ENCODE results near the gene NEK10. TPM values are rescaled to one million over a fixed set of nuclear protein-coding genes. Genes with fewer than 3 reads are reported as not detected.

NEK10 gene
- total and polyA plus RNA-seq, 2 of the 13 experiments (the other 11 are each of a cell fraction or from before 2014, with no cell fraction given), result 2.8 to 14.2 TPM

DNA sequence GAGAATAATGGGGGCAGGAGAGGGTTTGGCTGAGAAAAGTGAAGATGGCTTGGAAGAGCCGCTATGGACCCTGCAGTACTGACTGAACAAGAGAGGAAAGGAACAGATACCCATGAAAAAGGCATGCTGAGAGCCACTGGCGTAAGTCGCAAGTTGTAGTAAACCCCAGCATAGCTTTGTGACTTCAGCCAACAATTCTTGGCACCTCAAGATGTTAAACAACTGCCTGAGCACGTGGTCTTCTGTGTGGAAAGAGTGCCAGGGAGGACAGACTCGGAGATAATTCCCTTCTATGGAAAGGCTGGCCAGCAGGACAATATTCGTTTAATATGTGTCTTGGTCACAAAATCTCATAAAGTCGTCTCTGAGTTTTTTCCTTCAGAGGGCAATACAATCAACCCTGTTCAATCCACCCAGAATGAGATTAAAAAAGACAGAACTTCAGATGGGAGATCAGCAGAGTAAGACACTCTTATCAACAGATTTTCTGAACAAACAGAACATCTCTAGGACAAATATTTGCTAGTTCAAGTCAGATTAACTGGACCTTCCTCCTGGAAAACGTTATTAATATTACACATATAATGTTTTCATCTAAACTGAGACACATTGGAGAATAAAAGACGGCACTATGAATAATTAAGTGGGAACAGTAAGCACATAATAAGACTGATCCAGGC, 49.2 kb downstream of the NEK10 start (continued):
- TF ChIP-seq PRMT3 (CRISPR knock-in tag; IDR thresholded peaks at IDR 0.05; ENCODE audit: borderline replicate concordance, low read depth) (no peak), ZBTB44 (CRISPR knock-in tag; IDR thresholded peaks at IDR 0.05) (no peak), ZNF780A (CRISPR knock-in tag; IDR thresholded peaks at IDR 0.05) (no peak), SP5 (CRISPR knock-in tag; IDR thresholded peaks at IDR 0.05; ENCODE audit: borderline replicate concordance, low read depth) (no peak), ATF1 (CRISPR knock-in tag; IDR thresholded peaks at IDR 0.05) (no peak)

DNA sequence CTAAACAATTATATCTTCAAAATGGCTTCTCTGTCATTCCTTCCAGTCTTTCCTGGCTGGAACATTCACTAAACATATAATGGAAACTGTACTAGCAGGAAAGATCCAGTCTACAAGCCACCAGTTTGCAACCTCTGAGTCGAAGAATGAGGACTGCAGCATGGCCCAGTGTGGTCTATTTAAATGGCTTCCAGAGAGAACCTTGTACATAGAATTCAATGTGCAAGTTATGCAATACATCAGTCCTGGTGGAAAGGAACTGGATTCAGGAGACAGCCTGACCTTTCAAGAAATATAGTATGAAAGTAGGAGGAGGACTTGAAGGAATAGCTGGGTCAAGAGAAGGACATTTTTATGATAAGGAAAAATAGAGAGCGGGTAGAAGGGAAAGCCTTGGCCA, 49.9 kb downstream of the NEK10 start:
- FAIRE-seq (no peak), DNase-seq (ENCODE audit: low spot score) (peak; percentile 19), ATAC-seq (no peak)
- Histone ChIP-seq H4K20me1 (ENCODE audit: insufficient read depth, low read length) (no peaks in the 10 kb centered on the region), H3K4me3 (replicated peaks in 1 of 3; ENCODE audit: insufficient read depth in 1 of 3, low read depth in 2 of 3, low read length in 3 of 3) (no peak overlapping the region), H3K27ac (ENCODE audit: extremely low read length, insufficient read depth, low read length) (no peak overlapping the region), H3K27me3 (ENCODE audit: control insufficient read depth in 1 of 2, insufficient read depth in 2 of 2, low read length in 2 of 2) (no peaks in the 10 kb centered on the region), H3K36me3 (replicated peaks in 1 of 2; ENCODE audit: control insufficient read depth in 1 of 2, insufficient read depth in 2 of 2, low read length in 2 of 2) (no peaks in the 10 kb centered on the region), H3K4me1 (ENCODE audit: insufficient read depth, low read length) (peaks cover 42% of the 10 kb centered on the region), H2AFZ (ENCODE audit: low read length) (no peak overlapping the region), H3K9me3 (ENCODE audit: low read length) (no peaks in the 10 kb centered on the region), H3K9ac (ENCODE audit: insufficient read depth, low read depth, low read length) (no peak overlapping the region), H3K4me2 (ENCODE audit: low read depth, low read length) (no peak overlapping the region), H3K79me2 (ENCODE audit: insufficient read depth, low read length) (no peaks in the 10 kb centered on the region)
- TF ChIP-seq ZMYM4 (CRISPR knock-in tag; IDR thresholded peaks at IDR 0.05), result peak; percentile 52; the same call in 1 of the 2 replicates
- TF ChIP-seq NCOR1 (IDR thresholded peaks at IDR 0.05; ENCODE audit: borderline replicate concordance, low read length), result 0 out of 2 replicates have a peak, but pooled peaks have one; percentile 37
- TF ChIP-seq CEBPG (CRISPR knock-in tag; IDR thresholded peaks at IDR 0.05), result peak; percentile 36; the same call in 1 of the 2 replicates
- peak; percentile 74; the same call in 1 of the 2 replicates for TF ChIP-seq ZNF644 (CRISPR knock-in tag; IDR thresholded peaks at IDR 0.05; ENCODE audit: low read depth)
- TF ChIP-seq HOMEZ (CRISPR knock-in tag; IDR thresholded peaks at IDR 0.05; ENCODE audit: low read depth), result peak; percentile 21; the same call in 1 of the 2 replicates
- TF ChIP-seq CBFB (CRISPR knock-in tag; IDR thresholded peaks at IDR 0.05), result no peak
- TF ChIP-seq ZNF589 (CRISPR knock-in tag; conservative IDR thresholded peaks at IDR 0.05), result no peak
- TF ChIP-seq CEBPB (IDR thresholded peaks at IDR 0.05; ENCODE audit: borderline replicate concordance, low read depth, low read length), result peak; percentile 69; the same call in 1 of the 2 replicates
- TF ChIP-seq HNF4A (CRISPR knock-in tag; IDR thresholded peaks at IDR 0.05), result peak; percentile 64
- no TSS peak for BruUV-seq (replicated peaks)
- ChIA-PET CTCF (ENCODE audit: low intra/inter-chr PET ratio, low total read pairs) (no interaction called here), POLR2A (no interaction called here)
- in situ Hi-C loops (cut with HindIII; ENCODE audit: extremely low pct_ligation_motif_present, low pct_unique_long_range_greater_than_20kb) (no loop called here), intact Hi-C loops (cut with micrococcal nuclease; ENCODE audit: unreplicated experiment) (loop anchor here (5.0 kb wide), 1 partner anchor 38 kb away; no protein-coding TSS in a partner anchor)
- 97% methylated on average over 2 of the region's 2 CpGs for WGBS (ENCODE audit: low lambda C conversion rate)

Measured in HepG2 (cell line).